Gastrocnemius medialis (tissue), 4 donors: ENCODE results near the gene SLC4A2. TPM values are rescaled to one million over a fixed set of nuclear protein-coding genes. Genes with fewer than 3 reads are reported as not detected.
A peak's percentile ranks its signal among the peaks of the same experiment; 100 is the strongest.

Experiments
- ATAC-seq, 2 donors: fragments of 150-250 bp; one replicate each; pipeline ENCODE4 v1.9.1; 2016
- DNase-seq, 2 donors: peaks; one replicate each; pipeline ENCODE4 v3.0.0-alpha.2; 2019
- H3K27ac ChIP-seq, 4 donors: fragments of 200-600 bp; sonication (generic); 1 replicate in 1 of 4; 2 replicates in 3 of 4; pipeline ENCODE4 v1.5.1; 2016 to 2018; ENCODE audit warnings: mild to moderate bottlenecking in 2 of 4, moderate library complexity in 1 of 4
- H3K27me3 ChIP-seq, 3 donors: fragments of 200-600 bp; sonication (generic) in 2 of 3; 1 replicate in 1 of 3; 2 replicates in 2 of 3; pipeline versions ENCODE4 v1.5.1 to v1.6.0; 2016 to 2019; ENCODE audit warnings: mild to moderate bottlenecking in 1 of 3, moderate library complexity in 1 of 3
- H3K36me3 ChIP-seq, 2 donors: fragments of 200-600 bp; sonication (generic) in 1 of 2; one replicate each; pipeline ENCODE4 v1.5.1; 2017 to 2018
- H3K4me1 ChIP-seq, 2 donors: fragments of 200-600 bp; sonication (generic) in 1 of 2; one replicate each; pipeline ENCODE4 v1.5.1; 2016 to 2017; ENCODE audit warnings: mild to moderate bottlenecking in 2 of 2
- H3K4me3 ChIP-seq, 4 donors: fragments of 200-600 bp; sonication (generic) in 3 of 4; 1 replicate in 1 of 4; 2 replicates in 3 of 4; pipeline ENCODE4 v1.5.1; 2016 to 2019; ENCODE audit warnings: mild to moderate bottlenecking in 2 of 4
- H3K9me3 ChIP-seq, 3 donors: fragments of 200-600 bp; sonication (generic) in 2 of 3; 1 replicate in 1 of 3; 2 replicates in 2 of 3; pipeline ENCODE4 v1.5.1; 2016 to 2019
- POLR2A ChIP-seq, 2 donors: fragments of 450-650 bp; IDR thresholded peaks; one replicate each; pipeline ENCODE4 v1.6.1; 2017; ENCODE audit warnings: antibody characterized with exemption in 2 of 2, mild to moderate bottlenecking in 2 of 2, moderate library complexity in 2 of 2
- in situ Hi-C, 4 donors: fragments of 200-750 bp; cut with MboI; loops; one replicate each; pipeline versions ENCODE4 v1.15.0 to v1.8.0; 2017; ENCODE audit warnings: low sequenced_read_pairs in 4 of 4
- intact Hi-C: fragments of 100-400 bp; cut with DNase I; formaldehyde crosslinking; loops from one replicate; pipeline ENCODE4 v1.15.1; 2023; ENCODE audit warnings: low total_unique reads
- total RNA-seq, 4 donors: library from RNA; depleted of rRNA; stranded (reverse); fragments of >200 nt; gene quantifications; one replicate each; pipeline versions ENCODE4 v1.1.0 to v1.2.3, GENCODE V29; 2016
- TF ChIP-seq, protein P1 (sequence below), 5 experiments: fragments of 450-650 bp in 3 of 5; fragments of 200-600 bp in 2 of 5; sonication (generic) in 2 of 5; IDR thresholded peaks in 4 of 5; conservative IDR thresholded peaks in 1 of 5; 1 replicate in 4 of 5; 2 replicates in 1 of 5; pipeline ENCODE4 v1.5.1; 2016 to 2019; ENCODE audit warnings: antibody characterized with exemption in 5 of 5, mild to moderate bottlenecking in 3 of 5, moderate library complexity in 3 of 5

The SLC4A2 gene, protein sequence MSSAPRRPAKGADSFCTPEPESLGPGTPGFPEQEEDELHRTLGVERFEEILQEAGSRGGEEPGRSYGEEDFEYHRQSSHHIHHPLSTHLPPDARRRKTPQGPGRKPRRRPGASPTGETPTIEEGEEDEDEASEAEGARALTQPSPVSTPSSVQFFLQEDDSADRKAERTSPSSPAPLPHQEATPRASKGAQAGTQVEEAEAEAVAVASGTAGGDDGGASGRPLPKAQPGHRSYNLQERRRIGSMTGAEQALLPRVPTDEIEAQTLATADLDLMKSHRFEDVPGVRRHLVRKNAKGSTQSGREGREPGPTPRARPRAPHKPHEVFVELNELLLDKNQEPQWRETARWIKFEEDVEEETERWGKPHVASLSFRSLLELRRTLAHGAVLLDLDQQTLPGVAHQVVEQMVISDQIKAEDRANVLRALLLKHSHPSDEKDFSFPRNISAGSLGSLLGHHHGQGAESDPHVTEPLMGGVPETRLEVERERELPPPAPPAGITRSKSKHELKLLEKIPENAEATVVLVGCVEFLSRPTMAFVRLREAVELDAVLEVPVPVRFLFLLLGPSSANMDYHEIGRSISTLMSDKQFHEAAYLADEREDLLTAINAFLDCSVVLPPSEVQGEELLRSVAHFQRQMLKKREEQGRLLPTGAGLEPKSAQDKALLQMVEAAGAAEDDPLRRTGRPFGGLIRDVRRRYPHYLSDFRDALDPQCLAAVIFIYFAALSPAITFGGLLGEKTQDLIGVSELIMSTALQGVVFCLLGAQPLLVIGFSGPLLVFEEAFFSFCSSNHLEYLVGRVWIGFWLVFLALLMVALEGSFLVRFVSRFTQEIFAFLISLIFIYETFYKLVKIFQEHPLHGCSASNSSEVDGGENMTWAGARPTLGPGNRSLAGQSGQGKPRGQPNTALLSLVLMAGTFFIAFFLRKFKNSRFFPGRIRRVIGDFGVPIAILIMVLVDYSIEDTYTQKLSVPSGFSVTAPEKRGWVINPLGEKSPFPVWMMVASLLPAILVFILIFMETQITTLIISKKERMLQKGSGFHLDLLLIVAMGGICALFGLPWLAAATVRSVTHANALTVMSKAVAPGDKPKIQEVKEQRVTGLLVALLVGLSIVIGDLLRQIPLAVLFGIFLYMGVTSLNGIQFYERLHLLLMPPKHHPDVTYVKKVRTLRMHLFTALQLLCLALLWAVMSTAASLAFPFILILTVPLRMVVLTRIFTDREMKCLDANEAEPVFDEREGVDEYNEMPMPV
- 10 to 100 TPM; 27.5 to 39.6 (median 33.0) TPM for total RNA-seq

DNA sequence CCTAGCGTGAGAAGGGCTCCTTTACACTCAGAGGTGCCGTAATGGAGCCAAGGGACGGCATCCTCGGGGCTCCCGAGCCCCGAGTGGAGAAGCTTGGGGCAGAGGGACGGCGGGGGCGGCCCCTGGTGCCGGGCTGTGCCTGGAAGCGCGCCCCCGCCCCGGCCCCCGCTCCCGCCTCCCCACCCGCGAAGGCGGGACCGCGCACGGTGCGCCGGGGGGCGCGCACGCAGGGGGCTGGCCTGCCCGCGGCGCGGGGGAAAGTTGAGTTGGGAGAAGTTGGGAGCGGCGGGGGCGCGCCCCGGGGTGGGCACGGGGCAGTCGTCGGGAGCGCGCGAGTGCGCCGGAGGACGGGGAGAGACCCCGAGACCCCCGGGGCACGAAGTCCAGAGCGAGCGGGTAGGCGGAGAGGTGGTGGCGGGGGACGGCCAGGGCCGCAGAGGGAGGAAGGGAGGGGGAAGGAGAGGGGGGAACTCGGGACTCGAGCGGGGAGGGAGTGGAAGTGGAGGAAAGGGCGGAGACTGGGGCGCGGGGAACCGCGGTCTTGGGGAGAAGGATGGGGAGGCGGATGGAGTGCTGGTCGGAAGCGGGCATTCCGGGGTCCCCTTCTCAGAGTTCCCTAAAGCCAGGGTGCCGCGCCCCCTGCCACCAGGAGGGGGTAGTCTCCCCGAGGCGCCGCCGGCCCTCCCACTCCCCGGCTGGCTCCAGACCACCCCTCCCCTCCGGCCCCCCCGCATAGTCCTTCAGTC, at the start of gene SLC4A2:
TSS of gene SLC4A2 (plus strand) at position 223 of the 746 bp plus-strand sequence. CDS start 2,399 bp downstream, outside the sequence.
- Histone ChIP-seq H3K27me3 (no peaks in the 10 kb centered on the region), H3K27ac (peak within 1 kb of the TSS; percentile 93 to 99 (median 98)), H3K9me3 (no peaks in the 10 kb centered on the region), H3K4me1 (peaks cover 22 to 44% of the 10 kb centered on the region in 2 donors), H3K4me3 (peak within 1 kb of the TSS; percentile 71 to 92 (median 86)), H3K36me3 (peaks cover 0 to 6% of the 10 kb centered on the region in 2 donors)
- ATAC-seq (peak; percentile 49 to 52), DNase-seq (peak; percentile 69 to 71)
- TF ChIP-seq POLR2A (IDR thresholded peaks at IDR 0.05) = peak; percentile 64 to 69
- TF ChIP-seq, protein P1, sequence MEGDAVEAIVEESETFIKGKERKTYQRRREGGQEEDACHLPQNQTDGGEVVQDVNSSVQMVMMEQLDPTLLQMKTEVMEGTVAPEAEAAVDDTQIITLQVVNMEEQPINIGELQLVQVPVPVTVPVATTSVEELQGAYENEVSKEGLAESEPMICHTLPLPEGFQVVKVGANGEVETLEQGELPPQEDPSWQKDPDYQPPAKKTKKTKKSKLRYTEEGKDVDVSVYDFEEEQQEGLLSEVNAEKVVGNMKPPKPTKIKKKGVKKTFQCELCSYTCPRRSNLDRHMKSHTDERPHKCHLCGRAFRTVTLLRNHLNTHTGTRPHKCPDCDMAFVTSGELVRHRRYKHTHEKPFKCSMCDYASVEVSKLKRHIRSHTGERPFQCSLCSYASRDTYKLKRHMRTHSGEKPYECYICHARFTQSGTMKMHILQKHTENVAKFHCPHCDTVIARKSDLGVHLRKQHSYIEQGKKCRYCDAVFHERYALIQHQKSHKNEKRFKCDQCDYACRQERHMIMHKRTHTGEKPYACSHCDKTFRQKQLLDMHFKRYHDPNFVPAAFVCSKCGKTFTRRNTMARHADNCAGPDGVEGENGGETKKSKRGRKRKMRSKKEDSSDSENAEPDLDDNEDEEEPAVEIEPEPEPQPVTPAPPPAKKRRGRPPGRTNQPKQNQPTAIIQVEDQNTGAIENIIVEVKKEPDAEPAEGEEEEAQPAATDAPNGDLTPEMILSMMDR (IDR thresholded peaks at IDR 0.05 in 4 of 5, conservative IDR thresholded peaks at IDR 0.05 in 1 of 5) = peak; percentile 24 to 66 (median 56)
- intact Hi-C loops = loop anchor here (1.0 to 5.0 kb wide), 4 partner anchors 21 to 1698 kb away; partner anchors contain the start of genes ACTR3B, AGAP3 and FASTK
- in situ Hi-C loops = no loop called here

DNA sequence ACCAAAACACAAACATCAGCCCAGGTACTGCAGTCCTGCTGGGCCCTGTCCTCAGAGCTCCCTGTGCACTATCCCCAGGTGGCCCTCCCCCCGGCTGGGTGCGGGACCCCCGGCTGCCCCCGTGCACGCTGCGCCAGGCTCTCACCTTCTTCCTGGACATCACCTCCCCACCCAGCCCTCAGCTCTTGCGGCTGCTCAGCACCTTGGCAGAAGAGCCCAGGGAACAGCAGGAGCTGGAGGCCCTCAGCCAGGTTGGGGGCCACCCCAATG, 49.4 kb upstream of the SLC4A2 start:
- intact Hi-C loops = no loop called here
- DNase-seq = no peak
- in situ Hi-C loops = no loop called here
- Histone ChIP-seq H3K27me3 (peaks cover 10 to 50% (median 46%) of the 10 kb centered on the region in 3 donors), H3K9me3 (no peaks in the 10 kb centered on the region), H3K27ac (no peak overlapping the region), H3K4me3 (no peak overlapping the region), H3K36me3 (no peaks in the 10 kb centered on the region), H3K4me1 (peaks cover 0 to 14% of the 10 kb centered on the region in 2 donors)
- no peak for TF ChIP-seq POLR2A (IDR thresholded peaks at IDR 0.05)
- TF ChIP-seq, protein P1 (IDR thresholded peaks at IDR 0.05 in 4 of 5, conservative IDR thresholded peaks at IDR 0.05 in 1 of 5) = no peak
- ATAC-seq = no peak

DNA sequence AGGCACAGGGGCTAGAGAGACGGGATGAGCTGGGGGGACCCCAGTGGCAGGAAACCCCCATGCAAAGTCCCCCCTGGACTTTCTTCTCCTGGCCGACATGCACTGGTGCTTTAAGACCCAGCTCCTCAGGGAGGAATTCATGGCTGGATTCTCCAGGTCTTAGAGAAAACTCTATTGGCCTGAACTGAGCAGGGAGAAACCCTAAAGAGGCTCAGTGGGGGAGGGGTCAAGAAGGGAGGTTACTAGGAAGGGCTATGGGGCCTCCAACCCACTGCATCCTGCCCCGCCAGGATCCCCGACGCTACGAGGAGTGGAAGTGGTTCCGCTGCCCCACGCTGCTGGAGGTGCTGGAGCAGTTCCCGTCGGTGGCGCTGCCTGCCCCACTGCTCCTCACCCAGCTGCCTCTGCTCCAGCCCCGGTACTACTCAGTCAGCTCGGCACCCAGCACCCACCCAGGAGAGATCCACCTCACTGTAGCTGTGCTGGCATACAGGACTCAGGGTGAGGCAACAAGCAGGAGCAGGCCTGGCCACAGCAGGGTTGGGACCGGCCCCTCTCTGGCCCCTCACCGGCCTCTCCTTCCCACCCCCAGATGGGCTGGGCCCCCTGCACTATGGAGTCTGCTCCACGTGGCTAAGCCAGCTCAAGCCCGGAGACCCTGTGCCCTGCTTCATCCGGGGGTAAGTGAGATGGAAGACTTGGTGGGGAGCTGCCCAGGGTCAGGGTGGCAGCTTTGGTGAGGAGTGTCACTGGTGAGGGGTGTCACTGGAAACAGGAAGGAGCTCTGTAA, 48.9 kb upstream of the SLC4A2 start:
- Histone ChIP-seq H3K36me3 (no peaks in the 10 kb centered on the region), H3K27me3 (peaks cover 12 to 53% (median 50%) of the 10 kb centered on the region in 3 donors), H3K27ac (no peak overlapping the region), H3K9me3 (no peaks in the 10 kb centered on the region), H3K4me3 (no peak overlapping the region), H3K4me1 (peaks cover 0 to 19% of the 10 kb centered on the region in 2 donors)
- ATAC-seq (no peak), DNase-seq (no peak)
- TF ChIP-seq, protein P1 (IDR thresholded peaks at IDR 0.05 in 4 of 5, conservative IDR thresholded peaks at IDR 0.05 in 1 of 5) = no peak
- TF ChIP-seq POLR2A (IDR thresholded peaks at IDR 0.05) = no peak
- in situ Hi-C loops (no loop called here), intact Hi-C loops (no loop called here)
